Activated gamma-delta T cell treated with Interleukin-2 at 50 U/mL for 16 hours (primary cell): ENCODE results near the gene INPP5F.
"Not testable (repeated sequence)": the region's sequence is repeated elsewhere in the genome, so short reads cannot be mapped to it uniquely, and the experiment has no call there.

Experiments
- DNase-seq: peaks from one replicate; pipeline ENCODE4 v3.0.0-alpha.2; 2020

Gene INPP5F

GRCh38 chr10:119821182-119821581, 95.3 kb downstream of the INPP5F start:
- DNase-seq = no peak

DNA sequence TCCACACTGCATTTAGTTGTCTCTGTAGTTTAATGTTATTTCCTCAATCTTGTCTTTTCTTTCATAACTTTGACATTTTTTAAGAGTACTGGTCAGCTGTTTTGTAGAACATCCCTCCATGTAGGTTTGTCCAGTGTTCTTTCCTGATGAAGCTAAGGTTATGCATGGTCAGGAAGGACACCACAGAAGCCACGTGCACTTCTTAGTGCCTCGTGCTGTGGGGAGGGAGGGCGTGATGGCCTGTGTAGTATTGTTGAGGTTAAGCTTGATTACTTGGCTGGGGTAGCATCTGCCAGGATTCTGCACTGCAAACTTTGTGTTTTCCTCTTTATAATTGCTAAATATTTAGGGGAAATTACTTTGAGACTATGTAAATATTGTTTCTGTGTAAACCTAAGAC, 98.4 kb downstream of the INPP5F start:
- no peak for DNase-seq

DNA sequence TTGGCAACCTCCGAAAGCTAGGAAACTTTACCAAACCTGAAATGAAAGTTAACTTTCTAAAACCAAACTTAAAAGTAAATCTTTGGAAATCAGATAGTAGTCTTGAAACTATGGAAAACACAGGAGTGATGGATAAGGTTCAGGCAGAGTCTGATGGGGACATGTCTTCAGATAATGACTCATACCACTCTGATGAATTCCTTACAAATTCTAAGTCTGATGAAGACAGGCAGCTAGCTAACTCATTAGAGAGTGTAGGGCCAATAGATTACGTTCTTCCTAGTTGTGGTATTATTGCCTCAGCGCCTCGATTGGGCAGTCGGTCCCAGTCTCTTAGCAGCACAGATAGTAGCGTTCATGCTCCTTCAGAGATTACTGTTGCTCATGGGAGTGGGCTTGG, 100.9 kb downstream of the INPP5F start:
- DNase-seq = no peak

DNA sequence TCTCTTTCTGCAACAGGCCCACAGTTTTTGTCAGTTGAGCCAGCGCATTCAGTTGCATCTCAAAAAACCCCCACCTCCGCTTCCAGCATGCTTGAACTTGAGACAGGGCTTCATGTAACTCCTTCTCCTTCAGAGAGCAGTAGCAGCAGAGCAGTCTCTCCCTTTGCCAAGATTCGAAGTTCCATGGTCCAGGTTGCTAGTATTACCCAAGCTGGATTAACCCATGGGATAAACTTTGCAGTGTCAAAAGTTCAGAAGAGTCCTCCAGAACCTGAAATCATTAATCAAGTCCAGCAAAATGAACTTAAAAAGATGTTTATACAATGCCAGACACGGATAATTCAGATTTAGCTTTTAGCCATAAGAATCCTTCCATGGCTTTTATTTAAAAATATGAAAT, 101.6 kb downstream of the INPP5F start:
- DNase-seq = no peak

DNA sequence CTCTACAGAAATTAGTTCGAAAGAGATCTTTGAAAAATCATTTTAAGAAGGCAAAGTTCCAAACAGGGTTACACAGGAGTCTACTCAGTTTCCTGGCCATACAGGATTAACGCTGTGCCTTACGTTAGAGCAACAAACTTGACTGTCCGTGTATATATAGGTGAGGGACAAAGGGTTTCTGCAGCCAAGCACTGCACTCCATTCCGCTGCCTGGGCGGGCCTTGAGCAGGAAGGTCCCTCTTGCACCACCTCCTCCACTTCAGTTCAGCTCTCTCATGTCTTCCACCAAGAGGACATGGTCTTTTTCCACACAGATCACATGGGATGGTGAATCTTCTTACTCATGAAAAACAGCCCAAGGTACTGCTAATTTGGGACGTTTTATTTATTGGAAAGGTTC, 103.6 kb downstream of the INPP5F start:
- no peak for DNase-seq

DNA sequence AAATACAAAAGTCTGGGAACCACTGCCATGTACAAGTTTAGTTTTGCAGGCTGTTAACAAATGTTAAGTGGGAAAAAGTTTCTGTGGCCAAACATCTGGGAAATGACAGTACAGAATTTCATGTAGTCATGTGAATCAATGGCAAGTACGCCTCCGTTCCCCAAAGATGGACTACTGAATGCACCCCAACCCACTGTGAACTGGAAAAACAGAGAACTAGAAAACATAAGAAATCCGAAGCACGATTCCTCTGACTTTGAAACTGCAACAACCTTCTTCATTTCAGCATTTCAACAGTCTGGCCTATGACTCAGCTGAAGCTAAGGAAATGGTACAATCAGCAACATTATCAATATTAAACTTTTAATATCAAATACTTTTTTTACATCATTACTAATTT, 105.0 kb downstream of the INPP5F start:
- DNase-seq = no peak

- DNase-seq = no peak
These were observed 105.8 kb downstream of the INPP5F start for GRCh38 chr10:119831656-119832055.

GRCh38 chr10:119832951-119833350, 107.1 kb downstream of the INPP5F start:
- no peak for DNase-seq

DNA sequence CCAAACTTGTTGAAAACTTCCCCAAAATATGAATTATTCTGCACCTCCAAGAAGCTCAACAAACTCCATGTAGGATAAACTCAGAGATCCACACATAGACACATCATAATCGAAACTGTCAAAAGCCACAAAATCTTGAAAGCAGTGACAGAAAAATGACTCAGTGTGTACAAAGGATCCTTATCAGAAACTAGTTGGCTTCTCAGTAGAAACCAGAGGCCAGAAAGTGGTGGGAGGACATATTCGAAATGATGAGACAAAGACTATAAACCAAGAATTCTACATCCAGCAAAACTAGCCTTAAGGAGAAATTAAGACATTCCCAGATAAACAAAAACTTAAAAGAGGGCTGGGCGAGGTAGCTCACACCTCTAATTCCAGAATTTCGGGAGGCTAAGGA, 108.3 kb downstream of the INPP5F start:
- DNase-seq = no peak

DNA sequence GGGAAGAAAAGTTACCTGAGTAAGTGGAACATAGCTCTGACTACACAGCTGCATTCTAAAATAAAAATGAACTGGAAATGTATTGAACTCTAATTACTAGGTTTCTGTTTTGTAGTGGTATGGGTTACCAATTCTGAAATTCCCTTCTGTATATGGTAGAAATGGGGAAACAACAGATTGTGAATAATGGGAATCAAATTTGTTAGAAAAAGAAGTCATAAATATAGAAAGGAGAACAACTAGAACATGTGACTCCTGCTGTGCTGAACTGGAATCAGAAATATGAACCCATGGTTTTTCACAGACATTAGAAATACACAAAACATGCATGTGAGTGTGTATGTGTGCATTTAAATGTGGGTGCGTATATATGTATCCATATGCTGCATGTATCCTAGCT, 119.8 kb downstream of the INPP5F start:
- no peak for DNase-seq

DNA sequence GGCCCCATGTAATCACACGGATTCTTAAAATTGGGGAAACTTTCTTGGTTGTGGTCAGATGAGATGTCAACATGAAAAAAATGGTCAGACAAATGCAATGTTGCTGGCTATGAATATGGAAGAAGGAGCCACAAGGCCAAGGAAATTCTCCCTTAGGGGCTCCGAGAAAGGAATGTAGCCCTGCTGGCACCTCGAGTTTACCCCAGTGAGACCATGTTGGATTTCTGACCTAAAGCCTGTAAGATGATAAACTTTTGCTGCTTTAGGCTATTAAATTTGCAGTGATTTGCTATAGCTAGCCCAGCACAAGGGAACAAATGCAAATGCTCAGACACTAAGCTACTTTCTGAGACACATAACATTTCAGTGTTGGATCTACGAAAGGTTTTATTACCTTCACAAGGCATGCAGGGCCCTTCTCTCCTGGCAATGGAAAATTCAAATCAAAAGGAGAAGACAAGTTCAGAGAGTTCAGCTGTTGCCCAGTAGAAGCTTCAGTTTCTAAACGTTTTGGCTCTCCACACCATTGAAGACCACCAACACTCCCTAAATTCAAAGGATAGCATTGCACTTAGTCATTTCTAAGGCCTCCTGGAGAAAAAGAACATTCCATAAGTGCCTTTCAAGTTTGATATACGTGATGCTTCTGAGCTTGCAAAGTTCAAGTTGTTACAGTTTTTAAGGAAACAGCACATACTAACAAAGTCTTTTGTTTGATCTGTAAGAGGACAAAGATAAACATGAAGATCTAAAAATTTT, 123.4 kb downstream of the INPP5F start:
- DNase-seq = no peak

DNA sequence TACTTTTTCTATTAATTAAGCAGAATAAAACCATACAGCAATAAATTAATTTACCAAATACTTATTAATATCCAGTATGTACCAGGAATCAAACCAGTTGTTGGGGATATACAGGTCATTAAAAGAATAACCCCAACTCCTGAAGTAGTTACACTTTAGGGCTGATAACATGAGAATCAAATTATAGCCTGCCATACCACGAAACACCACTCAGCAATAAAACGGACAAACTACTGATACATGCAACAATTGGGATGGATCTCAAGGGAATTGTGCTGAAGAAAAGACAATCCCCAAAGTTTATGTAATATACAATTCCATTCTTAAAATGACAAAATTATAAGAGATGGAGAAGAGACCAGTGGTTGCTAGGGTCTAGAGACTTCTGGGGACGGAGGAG, 124.1 kb downstream of the INPP5F start:
- DNase-seq = no peak

DNA sequence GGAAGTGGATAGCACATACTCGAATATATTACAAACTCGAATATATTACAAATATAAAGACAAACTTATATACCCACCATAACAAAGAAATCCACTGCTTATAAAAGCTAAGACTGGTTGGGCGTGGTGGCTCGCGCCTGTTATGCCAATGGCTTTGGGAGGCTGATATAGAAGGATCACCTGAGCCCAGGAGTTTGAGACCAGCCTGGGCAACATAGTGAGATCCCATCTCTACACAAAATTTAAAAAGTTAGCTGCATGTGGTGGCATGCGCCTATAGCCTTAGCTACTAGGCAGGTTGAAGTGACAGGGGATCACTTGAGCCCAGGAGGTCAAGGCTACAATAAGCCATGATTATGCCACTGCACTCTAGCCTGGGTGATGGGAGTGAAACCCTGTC, 126.4 kb downstream of the INPP5F start:
- DNase-seq = no peak

- no peak for DNase-seq
These were observed 127.0 kb downstream of the INPP5F start for GRCh38 chr10:119852822-119853221.

GRCh38 chr10:119853574-119853973, 127.7 kb downstream of the INPP5F start:
- no peak for DNase-seq

- DNase-seq = no peak
These were observed 132.2 kb downstream of the INPP5F start for GRCh38 chr10:119858063-119858462.

DNA sequence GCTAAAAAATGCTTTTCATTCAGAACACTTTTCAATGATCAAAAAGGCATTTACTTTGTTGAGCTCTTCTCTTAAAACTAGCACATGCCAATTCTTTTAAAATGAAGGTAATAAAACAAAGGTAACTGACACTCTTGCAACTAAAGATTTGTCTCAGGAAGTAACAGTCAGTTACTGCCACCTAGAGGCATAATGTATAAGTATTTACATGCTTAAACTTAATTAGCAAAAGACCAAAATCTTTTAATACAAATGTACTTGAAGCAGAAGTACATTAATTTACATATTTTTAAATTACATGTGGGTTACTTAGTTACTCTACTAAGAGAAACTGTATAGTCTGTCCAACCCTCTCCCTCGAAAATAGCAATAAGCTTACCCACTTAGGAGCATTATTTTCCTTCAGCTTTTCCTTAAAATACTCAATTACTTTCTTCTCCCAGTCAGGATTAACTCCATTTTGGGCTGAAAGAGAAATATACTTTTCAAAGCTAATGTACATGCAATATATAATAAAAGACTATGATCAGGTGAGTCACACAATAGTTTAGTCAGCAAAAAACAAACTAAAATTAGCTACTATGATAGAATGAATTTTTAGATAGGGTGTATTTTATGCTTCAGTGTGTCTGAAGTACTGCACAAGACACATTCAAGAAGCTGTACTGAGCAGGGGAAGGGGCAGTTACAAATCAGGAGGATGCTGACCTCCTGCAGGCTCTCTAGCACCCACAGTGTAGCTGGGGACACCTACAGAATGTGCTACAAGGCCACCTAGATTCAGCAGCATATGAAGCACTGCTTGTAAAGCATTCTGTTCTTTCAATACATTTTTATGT, 133.8 kb downstream of the INPP5F start:
- DNase-seq = no peak

GRCh38 chr10:119860866-119861607, 135.2 kb downstream of the INPP5F start:
- no peak for DNase-seq

GRCh38 chr10:119862524-119862923, 136.7 kb downstream of the INPP5F start:
- no peak for DNase-seq

DNA sequence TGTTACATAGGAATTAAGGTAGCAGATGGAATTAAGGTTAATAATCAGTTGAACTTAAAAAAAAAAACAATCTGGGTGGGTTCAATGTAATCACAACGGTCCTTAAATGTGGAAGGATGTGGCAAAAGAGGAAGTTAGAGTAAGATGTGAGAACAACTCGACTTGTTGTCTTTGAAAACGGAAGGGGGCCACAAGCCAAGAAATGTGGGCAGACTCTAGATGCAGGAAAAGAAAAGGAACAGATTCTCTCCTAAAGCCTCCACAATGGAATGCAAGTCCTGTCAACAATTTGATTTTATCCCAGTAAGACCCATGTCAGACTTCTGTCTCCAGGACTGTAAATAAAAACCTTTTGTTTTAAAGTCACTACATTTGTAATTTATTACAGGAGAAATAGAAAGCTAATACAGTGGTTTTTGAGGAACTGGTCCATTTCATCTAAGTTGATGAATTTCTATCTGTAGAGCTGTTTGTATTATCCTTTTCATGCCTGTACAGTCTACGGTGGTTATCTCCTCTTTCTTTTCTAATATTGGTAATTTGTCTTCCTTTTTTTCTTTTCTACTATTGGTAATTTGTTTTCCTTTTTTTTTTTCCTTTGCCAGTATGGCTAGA, 138.2 kb downstream of the INPP5F start:
- DNase-seq = no peak

DNA sequence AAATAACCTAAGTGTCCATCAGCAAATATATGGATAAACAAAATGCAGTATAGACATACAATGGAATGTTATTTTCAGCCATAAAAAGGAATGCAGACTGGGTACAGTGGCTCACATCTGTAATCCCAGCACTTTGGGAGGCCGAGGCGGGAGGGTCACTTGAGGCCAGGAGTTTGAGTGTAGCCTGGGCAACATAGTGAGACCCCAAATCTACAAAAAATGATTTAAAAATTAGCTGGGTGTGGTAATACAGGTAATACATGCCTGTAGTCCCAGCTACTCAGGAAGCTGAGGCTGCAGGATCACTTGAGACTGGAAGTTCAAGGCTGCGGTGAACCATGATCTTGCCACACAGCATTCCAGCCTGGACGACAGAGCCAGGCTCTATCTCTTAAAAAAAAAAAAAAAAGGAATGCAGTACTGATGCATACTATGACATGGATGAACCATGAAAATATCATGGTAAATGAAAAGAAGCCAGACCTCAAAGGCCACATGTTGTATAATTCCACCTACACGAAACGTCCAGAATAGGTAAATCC, 139.9 kb downstream of the INPP5F start:
- no peak for DNase-seq

DNA sequence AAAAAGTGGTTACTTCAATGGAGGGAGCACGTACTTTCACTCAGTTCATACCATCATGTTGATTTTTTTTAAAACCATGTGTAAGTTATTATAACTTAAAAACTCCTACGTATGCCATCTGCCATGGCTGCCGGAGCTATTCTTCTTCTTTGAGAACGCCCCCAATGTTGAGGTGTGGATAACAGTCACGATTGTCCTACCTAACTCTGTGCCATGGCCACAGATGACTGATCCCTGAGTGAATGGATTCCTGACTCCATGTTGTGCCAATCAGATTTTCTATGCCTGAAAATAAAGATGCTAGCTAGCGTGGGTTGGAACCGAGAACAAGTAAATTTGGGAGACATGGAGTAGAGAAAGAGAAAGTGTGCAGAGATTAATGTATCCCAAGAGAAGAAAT, 141.5 kb downstream of the INPP5F start:
- no peak for DNase-seq

DNA sequence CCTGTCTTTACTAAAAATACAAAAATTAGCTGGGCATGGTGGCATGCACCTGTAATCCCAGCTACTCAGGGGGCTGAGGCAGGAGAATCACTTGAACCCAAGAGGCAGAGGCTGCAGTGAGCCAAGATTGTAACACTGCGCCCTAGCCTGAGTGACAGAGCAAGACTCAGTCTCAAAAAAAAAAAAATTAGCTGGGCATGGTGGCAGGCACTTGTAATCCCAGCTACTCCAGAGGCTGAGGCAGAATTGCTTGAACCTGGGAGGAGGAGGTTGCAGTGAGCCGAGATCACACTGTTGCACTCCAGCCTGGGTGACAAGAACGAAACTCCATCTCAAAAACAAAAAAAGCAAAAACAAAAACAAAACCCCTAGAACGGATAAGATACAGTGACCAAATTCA, 143.5 kb downstream of the INPP5F start:
- not testable (repeated sequence) for DNase-seq
